ENCODE measurements around the gene TIRAP.

The TIRAP gene

GRCh38 chr11:126332221-126332711 is 49.4 kb downstream of the TIRAP start:
- Histone ChIP-seq H2AFZ (ENCODE audit: low read depth) (no peak overlapping the region), H3K27ac (no peak overlapping the region), H3K4me3 (IDR thresholded peaks at IDR 0.05; ENCODE audit: insufficient read depth, low read depth, low read length) (no peak overlapping the region), H3K79me2 (ENCODE audit: insufficient read depth, low read depth) (no peaks in the 10 kb centered on the region), H3K9ac (no peak overlapping the region), H3K36me3 (ENCODE audit: insufficient read depth) (no peaks in the 10 kb centered on the region), H3K4me2 (no peak overlapping the region), H4K20me1 (ENCODE audit: insufficient read depth) (no peaks in the 10 kb centered on the region), H3K4me1 (ENCODE audit: low read depth, poor library complexity, severe bottlenecking) (no peaks in the 10 kb centered on the region), H3K27me3 (ENCODE audit: insufficient read depth, low read depth) (no peaks in the 10 kb centered on the region)
- TF ChIP-seq CTCF (conservative IDR thresholded peaks at IDR 0.05; ENCODE audit: low read depth, low read length), result no peak

GRCh38 chr11:126333142-126333541 is 50.2 kb downstream of the TIRAP start:
- Histone ChIP-seq H4K20me1 (ENCODE audit: insufficient read depth) (no peaks in the 10 kb centered on the region), H3K4me2 (no peak overlapping the region), H3K79me2 (ENCODE audit: insufficient read depth, low read depth) (no peaks in the 10 kb centered on the region), H3K4me3 (IDR thresholded peaks at IDR 0.05; ENCODE audit: insufficient read depth, low read depth, low read length) (no peak overlapping the region), H3K27me3 (ENCODE audit: insufficient read depth, low read depth) (no peaks in the 10 kb centered on the region), H3K4me1 (ENCODE audit: low read depth, poor library complexity, severe bottlenecking) (no peaks in the 10 kb centered on the region), H3K36me3 (ENCODE audit: insufficient read depth) (no peaks in the 10 kb centered on the region), H3K27ac (no peak overlapping the region), H2AFZ (ENCODE audit: low read depth) (no peak overlapping the region), H3K9ac (no peak overlapping the region)
- TF ChIP-seq CTCF (conservative IDR thresholded peaks at IDR 0.05; ENCODE audit: low read depth, low read length), result no peak

- Histone ChIP-seq H3K4me2 (no peak overlapping the region), H3K36me3 (ENCODE audit: insufficient read depth) (no peaks in the 10 kb centered on the region), H2AFZ (ENCODE audit: low read depth) (no peak overlapping the region), H3K27ac (no peak overlapping the region), H3K4me1 (ENCODE audit: low read depth, poor library complexity, severe bottlenecking) (no peaks in the 10 kb centered on the region), H4K20me1 (ENCODE audit: insufficient read depth) (no peaks in the 10 kb centered on the region), H3K79me2 (ENCODE audit: insufficient read depth, low read depth) (no peaks in the 10 kb centered on the region), H3K4me3 (IDR thresholded peaks at IDR 0.05; ENCODE audit: insufficient read depth, low read depth, low read length) (no peak overlapping the region), H3K9ac (no peak overlapping the region), H3K27me3 (ENCODE audit: insufficient read depth, low read depth) (no peaks in the 10 kb centered on the region)
- no peak for TF ChIP-seq CTCF (conservative IDR thresholded peaks at IDR 0.05; ENCODE audit: low read depth, low read length)
Measured at GRCh38 chr11:126334659-126335462, 52.0 kb downstream of the TIRAP start.

GRCh38 chr11:126335463-126335760 is 52.5 kb downstream of the TIRAP start:
- H3K4me1 ChIP-seq (ENCODE audit: low read depth, poor library complexity, severe bottlenecking), result no peaks in the 10 kb centered on the region
- no peak overlapping the region for H3K27ac ChIP-seq
- no peak for TF ChIP-seq CTCF (conservative IDR thresholded peaks at IDR 0.05; ENCODE audit: low read depth, low read length)
- no peaks in the 10 kb centered on the region for H3K36me3 ChIP-seq (ENCODE audit: insufficient read depth)
- H3K79me2 ChIP-seq (ENCODE audit: insufficient read depth, low read depth), result no peaks in the 10 kb centered on the region
- H2AFZ ChIP-seq (ENCODE audit: low read depth), result no peak overlapping the region
- H3K4me2 ChIP-seq, result no peak overlapping the region
- H3K9ac ChIP-seq, result no peak overlapping the region
- no peaks in the 10 kb centered on the region for H3K27me3 ChIP-seq (ENCODE audit: insufficient read depth, low read depth)
- H4K20me1 ChIP-seq (ENCODE audit: insufficient read depth), result no peaks in the 10 kb centered on the region
- no peak overlapping the region for H3K4me3 ChIP-seq (IDR thresholded peaks at IDR 0.05; ENCODE audit: insufficient read depth, low read depth, low read length)

Data from KMS-11 (cell line).